Epidermal melanocyte (primary cell): ENCODE data around the gene ECE2.

Source experiments
- DNase-seq: peaks from one replicate; pipeline ENCODE4 v3.0.0; 2011; ENCODE audit warnings: low spot score; ENCODE audit not compliant: insufficient read length

Gene ECE2

DNA sequence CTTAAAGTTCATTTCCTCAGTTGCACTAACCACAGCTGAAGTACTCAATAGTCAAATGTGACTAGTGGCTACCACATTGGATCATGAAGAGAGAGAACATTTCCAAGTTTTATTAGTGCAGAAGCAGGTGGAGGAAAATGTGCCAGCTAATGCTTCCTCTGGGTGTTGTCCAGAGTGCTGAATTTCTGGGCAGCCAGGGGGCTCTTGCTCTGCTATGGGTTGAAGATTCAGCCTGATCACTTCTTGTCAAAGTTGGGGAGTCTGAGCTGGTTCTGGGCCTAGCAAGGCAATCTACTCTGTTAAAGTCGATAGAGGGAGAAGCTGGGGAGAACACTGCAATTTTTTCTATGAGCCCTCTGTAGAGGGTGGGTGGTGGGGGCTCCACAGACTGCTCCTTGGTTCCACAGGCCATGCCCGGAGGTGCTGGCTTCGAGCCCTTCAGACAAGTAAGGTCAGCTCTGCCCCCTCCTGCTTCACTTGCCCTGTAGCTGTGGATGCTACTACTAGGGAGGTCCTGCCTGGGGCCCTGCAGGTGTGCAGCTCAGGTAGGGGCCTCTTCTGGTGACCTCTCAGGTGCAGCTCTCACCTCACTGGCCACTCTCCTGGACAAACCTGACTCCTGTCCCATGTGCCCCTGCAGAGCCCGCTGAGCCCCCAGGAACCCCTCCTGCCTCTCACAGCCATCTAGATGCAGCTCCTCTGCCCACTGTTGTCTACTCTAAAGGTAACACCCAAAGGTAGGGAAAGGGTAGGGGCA, 35.3 kb upstream of the ECE2 start:
- DNase-seq: no peak

DNA sequence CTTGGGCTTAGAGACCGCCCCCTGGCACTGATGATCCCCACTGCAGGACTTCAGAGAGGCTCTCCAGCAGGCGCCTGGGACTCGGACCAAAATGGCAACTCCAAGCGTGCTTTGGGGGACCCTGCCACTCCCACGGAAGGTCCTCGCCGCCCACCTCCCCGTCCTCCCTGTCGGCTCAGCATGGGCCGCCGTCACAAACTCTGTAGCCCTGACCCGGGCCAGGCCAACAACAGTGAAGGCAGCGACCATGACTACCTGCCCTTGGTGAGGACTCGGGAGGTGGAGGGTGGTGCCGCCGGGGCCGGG, 34.7 kb upstream of the ECE2 start:
- DNase-seq: no peak

DNA sequence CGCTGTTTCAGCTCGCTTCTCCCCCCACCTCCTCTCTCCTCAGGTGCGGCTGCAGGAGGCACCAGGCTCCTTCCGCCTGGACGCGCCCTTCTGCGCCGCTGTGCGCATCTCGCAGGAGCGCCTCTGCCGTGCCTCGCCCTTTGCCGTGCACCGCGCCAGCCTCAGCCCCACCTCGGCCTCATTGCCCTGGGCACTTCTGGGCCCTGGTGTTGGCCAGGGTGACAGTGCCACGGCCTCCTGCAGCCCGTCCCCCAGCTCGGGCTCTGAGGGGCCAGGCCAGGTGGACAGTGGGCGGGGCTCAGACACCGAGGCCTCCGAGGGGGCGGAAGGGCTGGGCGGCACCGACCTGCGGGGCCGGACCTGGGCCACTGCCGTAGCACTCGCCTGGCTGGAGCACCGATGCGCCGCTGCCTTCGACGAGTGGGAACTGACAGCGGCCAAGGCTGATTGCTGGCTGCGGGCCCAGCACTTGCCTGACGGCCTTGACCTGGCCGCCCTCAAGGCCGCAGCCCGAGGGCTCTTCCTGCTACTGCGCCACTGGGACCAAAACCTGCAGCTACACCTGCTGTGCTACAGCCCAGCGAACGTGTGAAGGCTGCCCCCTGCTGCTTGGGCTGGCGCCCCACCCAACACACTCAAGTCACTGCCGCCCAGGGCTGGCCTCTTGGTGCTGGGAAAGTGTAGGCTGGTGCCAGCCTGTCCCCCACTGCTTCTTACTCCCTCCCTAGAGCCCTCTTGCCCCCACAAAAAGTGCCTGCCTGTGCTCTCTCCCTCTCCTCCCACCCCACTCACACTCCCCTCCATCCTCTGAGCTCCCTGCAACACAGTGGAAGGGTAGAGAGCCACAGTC, 34.1 kb upstream of the ECE2 start:
- DNase-seq: no peak

DNA sequence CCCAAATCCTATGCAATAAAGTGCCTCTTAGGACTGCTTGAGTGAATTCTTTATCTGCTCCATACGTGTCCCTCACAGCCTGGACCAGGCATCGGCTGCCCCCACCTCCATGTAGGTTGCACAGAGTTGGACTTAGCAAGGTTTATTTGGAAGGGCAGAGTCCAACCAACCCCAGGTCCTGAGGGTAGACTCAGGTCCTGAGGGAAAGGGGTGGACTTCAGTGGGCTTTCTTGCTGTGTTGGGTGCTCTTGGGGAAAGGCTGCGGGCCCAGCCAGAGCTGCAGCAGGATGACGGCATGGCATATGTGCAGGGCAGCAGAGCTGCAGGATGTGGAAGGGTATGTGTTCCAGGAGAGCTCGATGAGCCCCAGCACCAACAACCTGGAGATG, 33.5 kb upstream of the ECE2 start:
- no peak for DNase-seq

DNA sequence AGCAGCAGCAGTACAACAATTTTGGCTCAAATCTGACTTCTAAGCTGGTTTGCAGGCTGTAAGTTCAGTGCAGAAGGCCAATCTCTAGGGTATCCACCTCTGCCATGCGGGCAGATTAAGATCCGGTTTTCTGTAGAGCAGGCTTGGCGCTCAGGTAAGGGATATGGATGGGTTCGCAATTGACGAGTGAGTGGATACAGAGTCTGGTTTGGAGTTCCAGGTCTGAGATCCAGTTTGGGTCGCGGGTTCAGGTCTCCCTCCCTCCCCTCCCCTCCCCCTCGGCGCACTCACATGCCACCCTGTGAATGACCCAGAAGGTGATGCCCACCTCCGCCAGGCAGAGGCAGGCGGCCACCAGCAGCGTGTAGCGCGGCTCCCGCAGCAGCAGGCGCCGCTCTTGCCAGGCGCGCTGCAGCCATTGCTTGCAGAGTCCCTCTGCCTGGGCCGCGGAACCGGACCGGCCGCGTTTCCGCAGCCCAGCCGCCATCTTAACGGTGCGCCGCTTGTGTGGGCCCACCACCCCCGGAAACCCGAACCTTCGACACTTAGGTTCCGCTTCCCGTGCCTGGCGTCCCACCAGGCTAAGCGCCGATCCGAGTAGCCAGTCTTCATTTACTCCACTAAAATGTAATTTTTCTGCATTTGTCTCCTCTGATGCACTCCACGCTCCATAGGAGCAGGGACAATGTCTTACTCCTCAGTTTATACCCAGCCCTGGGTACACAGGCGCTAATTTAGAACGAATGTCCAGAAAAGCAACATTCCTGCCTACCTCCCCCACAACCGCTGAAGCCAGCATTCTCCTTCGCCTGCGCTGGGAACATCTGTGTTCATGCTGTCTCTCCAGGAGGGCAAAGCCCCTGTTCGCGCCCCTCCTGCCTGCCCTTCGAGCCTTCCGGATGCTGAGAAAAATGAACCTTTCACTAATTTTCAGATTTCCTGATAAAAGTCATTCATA, 27.1 kb upstream of the ECE2 start, which contains the start of gene ALG3:
Gene ALG3, minus strand, starts transcription at position 509 of the 958 bp plus-strand sequence. Its CDS starts 22 bp downstream, at position 487.
- DNase-seq: peak; percentile 83

DNA sequence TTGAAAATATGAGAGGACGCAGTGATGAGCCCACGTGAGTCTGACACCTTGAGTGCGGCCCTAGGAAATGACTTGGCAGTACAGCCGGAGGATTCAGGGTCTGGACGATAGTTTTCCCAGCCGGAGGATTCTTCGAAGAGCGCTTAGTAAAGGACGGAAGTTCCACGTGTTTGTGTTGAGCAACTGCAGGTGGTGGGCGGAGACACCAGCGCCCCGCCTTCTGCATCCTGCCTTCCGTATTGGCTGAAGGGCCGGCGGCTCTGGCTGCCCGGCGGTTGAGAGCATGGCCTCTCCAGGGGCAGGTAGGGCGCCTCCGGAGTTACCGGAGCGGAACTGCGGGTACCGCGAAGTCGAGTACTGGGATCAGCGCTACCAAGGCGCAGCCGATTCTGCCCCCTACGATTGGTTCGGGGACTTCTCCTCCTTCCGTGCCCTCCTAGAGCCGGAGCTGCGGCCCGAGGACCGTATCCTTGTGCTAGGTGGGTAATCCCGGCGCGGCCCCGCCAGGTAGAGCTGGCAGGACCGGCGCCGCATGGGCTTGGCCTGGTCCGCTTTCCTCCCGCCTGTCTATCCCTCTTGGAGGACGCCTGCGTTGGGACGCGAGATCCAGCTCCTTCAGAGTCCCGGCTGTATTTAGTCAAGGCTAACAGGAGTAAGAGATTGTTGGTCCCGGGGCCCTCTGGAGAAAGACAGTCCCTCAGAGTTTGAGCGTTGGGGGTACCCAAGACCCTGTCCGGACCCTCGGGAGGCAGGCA, 26.2 kb upstream of the ECE2 start, which contains the start of gene EEF1AKMT4:
Gene EEF1AKMT4, plus strand, starts transcription at position 261 of the 755 bp plus-strand sequence. Its CDS starts 23 bp downstream, at position 284.
- peak; percentile 97 for DNase-seq

DNA sequence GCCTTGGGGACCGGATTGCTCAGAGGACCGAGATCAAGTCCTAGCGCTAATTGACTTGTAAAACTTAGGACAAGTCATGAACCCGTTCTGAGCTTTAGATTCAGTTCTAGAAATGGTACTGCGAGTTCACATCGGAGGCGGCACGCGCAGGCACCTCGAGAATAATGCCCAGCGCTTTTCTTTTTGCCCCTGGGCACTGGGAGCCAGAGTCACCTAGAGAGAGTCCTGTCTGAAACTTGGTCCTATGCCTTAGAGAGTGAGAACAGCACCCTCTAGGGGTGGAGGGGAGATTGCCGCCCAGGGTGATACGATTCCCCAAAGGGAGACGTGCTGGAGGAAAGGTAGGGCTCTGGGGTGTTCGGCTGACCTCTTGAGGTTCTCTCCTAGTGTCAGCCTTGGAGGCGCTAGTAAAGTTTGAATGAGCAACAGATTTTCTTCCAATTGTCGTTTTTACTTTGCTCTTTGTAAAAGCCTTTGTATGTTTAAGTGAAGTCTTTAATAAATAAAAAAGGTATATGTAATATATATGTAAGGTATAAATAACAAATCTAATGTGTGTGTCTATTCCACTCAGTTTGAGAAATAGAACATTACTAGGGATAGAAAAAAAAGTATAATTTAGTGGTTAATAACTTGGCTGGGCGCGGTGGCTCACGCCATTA, 25.5 kb upstream of the ECE2 start:
- peak; percentile 92 for DNase-seq

DNA sequence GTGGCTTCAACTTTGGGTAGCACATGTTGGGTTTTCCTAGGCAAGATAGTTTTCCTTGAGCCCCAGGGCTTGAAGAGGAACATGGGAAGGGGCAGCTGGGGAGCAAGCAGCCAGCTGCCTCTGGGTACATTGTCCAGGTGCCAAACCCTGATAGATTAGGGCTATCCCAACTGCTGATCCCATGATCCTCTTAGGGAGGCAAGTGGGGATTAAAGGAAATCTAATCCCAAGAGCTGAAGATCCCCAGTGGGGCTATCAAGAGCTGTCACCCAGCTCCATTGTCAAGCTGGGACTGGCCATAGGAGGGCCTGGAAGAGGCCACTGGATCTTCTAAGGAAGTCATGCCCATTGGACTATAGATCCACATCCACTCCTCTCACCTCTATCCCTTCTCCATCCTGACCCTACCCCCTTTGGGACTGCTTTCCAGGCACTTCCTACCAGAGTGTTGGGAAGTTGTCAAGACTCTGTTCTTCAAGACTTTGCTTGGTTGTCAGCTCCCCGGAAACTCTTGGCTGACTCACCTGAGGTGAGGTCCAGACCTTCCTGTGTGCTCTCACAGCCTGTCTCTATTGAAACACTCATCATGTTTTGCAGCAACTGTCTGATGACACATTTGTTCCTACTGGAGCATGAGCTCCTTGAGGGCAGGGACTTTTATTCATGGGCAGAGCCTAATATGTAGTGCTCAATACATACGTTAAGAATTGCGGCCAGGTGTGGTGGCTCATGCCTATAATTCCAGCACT, 20.4 kb upstream of the ECE2 start:
- DNase-seq: no peak

DNA sequence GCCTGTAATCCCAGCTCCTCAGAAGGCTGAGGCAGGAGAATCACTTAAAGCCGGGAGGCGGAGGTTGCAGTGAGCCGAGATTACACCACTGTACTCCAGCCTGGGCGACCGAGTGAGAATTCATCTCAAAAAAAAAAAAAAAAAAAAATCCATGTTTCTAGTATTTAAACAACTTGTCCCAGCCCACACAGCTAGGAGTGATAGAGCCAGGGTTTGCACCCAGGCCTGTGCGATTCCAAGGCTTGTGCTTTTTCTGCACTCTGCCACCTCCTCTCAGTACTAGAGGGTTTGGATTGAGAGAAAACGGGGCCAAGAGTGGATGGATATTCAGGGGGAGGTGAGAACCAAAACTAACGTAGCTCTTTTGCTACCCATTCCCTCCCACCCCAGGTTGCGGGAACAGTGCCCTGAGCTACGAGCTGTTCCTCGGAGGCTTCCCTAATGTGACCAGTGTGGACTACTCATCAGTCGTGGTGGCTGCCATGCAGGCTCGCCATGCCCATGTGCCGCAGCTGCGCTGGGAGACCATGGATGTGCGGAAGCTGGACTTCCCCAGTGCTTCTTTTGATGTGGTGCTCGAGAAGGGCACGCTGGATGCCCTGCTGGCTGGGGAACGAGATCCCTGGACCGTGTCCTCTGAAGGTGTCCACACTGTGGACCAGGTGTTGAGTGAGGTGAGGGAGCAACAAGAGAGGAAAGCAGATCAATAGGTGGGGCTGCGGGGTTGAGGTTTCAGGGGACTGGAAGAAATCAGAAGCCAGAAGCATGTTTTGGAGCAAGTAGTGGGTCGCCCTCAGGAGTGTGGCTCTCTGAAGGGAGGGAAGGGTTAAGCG, 18.5 kb upstream of the ECE2 start:
- DNase-seq: no peak

DNA sequence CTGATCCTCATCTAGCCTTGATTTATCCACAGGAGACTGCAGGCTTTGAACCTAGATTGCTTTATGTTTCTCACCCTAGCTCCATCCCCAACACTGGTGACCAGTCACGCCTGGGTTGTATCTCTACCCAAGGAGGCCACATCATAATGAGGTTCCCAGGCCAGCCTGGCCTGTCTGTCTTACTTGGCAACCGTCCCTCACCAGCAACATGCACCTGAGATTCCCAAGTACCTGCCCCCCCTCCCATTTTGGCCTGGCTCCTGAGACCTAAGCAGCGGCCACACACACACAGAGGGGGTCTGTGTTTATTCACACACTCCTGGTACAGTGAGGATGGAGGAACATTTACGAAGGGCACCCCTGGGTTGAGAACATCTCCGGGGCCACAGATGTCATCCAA, 16.9 kb upstream of the ECE2 start:
- DNase-seq: no peak

DNA sequence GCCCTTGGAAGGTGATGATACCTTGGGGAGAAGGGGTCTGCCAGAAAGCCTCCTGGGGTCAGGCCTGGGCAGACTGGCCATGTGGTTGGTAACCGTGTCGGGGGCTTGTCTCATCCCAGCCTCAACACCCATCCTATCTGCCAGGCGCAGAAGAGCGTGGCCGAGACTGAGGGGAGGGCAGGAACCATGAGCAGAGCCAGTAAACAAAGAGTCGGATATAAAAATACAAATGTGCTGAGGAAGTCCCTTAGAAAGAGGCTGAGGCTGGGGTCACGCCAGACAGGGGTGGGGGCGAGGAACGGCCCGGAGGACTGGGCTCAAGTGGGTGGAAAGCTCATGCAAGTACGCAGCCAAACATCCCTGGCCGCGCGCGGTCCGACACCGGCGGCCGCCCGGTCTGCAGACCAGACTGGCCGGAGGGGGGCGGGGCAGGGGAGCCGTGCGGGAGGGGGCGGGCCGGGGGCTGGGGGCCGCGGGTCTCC, 16.4 kb upstream of the ECE2 start:
- DNase-seq: no peak

DNA sequence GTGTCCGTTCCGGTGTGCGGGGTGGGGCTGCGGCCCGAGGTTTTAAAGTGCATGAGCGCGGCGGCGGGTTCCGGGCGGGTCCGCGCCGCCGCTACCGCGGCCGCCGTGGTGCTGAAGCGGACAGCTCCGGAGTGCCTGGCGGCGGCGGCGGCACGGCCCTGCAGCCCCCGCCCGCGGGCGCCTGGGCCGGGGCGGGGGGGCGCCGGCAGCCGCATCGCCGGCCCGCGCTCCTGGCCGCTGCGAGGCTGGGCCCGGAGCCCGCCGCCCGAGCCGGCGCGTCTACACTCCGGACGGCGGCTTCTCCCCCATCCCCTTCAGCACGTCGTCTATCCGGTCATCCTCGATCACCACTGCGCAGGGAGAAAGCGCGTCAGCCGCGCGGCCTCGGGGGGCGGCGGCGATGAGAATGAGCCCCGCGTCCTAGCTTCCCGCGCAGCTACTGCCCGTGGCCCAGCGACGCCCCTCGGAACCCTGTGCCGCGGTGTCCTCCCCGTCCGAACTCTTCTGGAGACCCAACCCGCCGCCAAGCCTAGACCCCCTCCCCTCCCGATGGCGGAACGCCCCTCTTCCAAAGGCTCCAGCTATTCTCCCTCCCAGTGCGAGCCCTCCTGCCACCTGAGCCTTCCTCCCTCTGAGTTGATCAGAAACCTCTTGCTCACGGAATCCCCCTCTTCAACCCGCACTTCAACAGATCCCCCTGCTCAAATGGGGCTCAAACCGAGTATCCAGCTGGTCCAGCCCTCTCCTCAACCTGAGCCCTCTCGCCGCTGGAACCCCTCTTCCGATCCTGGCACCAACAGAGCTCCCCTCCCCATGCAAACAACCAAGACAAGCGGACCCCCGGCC, 15.7 kb upstream of the ECE2 start:
- DNase-seq: peak; percentile 56

DNA sequence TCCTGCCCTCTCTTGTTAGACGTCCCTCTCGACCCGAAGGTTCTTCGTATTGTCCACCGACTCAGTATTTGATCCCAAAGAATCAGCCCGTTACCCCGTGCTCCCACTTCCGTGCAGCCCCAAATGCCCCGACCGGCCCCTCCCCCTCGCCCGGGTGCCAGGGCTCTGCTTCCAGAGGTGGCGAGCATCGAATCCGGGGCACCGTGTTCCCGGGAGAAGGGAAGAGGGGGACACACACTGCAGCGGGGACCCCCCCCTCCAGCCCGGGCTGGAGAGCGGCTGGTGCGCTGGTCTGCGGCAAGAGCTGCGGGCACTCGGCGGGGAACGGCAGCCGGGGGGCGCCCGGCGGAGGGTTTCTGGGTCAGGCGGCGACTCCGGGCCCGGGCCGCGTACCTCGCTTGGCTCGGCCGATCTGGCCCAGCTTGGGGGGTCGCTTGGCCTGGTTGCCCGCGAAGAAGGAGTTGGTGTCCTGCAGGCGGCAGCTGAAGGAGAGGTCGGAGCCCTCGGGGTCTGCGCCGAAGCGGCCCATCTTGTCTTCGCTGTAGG, 15.0 kb upstream of the ECE2 start:
- DNase-seq: no peak

DNA sequence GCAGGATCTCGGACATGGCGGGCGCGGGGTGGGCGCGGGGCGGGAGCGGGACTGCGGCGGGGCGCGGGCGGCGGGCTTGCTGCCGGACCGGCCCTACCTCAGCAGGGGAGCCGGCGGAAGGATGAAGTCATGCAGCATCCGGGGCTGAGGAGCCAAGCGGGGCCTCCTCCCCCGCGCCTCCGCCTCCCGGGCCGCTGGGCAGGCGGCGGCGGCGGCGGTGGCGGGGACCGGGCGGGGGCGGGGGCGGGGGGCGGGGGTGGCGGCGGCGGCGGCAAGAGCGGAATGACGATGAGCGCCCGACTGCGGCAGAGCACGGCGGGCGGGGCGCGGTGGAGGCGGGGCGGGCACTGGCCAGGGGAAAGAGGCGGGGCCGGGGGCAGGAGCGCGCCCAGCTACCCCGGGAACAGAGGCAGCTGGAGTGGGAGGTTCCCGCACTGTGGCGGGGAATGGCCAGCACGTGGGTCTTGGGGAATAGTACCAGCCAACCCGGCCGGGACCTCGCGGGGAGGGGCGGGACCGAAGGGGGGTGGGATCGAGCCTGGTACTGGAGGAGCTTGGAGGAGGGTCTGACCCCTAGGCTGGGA, 14.5 kb upstream of the ECE2 start, which contains the start of gene CAMK2N2:
Gene CAMK2N2, minus strand, starts transcription at position 284 of the 584 bp plus-strand sequence. Its CDS starts 268 bp downstream, at position 16.
- peak; percentile 69 for DNase-seq

DNA sequence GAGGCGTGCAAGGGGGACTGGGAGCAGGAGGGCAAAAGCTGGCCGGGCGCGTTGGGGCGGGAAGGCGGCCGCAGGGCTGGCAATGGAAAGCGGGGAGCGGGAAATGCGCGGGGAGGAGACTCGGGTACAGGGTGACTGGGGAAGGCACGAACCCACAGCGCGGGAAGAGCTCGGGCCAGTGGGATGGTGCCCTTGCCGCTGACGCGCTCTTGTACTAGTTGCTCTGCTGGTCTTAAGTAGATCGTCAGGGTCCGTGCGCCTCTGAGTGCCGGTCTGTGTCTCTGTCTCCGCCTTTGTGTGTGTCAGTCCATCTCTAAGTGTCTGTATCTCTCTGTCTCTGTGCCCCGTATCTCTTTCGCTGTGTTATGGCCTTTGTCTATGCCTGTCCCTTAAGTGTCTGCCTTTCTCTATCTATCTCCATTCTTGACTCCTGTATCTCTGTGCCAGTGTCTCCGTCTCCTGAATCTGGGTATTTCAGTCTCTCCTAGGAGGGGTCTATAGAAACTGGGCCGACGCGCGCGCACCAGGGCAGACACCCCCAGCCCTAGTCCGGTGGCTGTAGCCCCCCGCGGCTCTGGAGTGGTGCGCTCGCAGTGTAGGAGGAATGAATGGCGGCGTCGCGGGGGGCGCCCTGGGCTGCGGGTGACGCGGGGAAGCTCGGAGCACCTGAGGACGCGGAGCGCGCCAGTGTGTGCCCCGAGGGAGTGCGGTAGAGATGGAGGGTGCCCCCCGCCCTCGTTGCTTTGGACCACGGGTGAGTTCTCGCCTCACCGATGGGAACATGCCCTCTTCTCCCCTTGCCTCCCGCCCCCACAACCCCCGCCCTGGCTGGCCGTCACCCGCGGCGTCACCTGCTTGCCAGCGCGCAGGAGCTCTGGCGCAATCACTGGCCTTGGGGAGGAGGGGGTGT, 13.7 kb upstream of the ECE2 start:
- DNase-seq: peak; percentile 41

DNA sequence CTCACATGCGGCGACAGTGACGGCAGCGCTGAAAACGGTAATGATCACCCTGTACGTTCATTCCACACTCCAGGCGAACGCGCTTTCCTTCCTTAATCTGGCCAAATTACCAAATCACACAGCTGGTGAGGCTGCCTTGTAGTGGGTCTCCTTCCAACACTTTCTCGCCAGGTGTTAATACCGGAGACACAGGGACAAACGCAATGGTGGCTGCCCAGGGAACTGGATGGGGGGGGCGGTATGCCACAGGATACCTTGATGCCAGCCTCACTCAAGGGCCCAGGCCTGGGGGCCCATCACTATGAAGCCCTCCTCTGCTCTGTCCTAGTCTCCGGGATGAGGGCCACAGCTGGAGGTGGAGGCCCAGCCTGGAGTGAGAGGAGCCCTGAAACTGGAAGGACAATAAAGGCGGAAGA, 13.1 kb upstream of the ECE2 start:
- DNase-seq: no peak
